HepG2 (cell line): ENCODE results near the gene C20orf204. TPM values are rescaled to one million over a fixed set of nuclear protein-coding genes. Genes with fewer than 3 reads are reported as not detected.
A peak's percentile ranks its signal among the peaks of the same experiment; 100 is the strongest.

Experiments
- CHD2 ChIP-seq: IDR thresholded peaks from 2 replicates; pipeline ENCODE4 v1.6.1; 2011; ENCODE audit warnings: low read depth, low read length, improper control_type of control experiment
- IKZF1 ChIP-seq: fragments of 450-650 bp; IDR thresholded peaks from 2 replicates; pipeline ENCODE4 v1.7.1; 2016
- IRX3 ChIP-seq: sonication (generic); formaldehyde crosslinking; IDR thresholded peaks from 2 replicates; pipeline ENCODE4 v1.8.1; 2023; ENCODE audit warnings: mild to moderate bottlenecking, low read depth, missing genetic modification reagents, borderline replicate concordance
- MIER2 ChIP-seq: IDR thresholded peaks from 2 replicates; pipeline ENCODE4 v1.6.1; 2016; ENCODE audit warnings: missing biosample characterization, missing genetic modification reagents
- MZF1 ChIP-seq: sonication (generic); formaldehyde crosslinking; IDR thresholded peaks from 2 replicates; pipeline ENCODE4 v1.8.1; 2023; ENCODE audit warnings: mild to moderate bottlenecking, missing genetic modification reagents, borderline replicate concordance
- NR2F1 ChIP-seq, 2 experiments: fragments of 450-650 bp in 1 of 2; formaldehyde crosslinking in 1 of 2; IDR thresholded peaks; 2 replicates each; pipeline versions ENCODE4 v1.5.0 to v1.6.1; 2016 to 2020; ENCODE audit warnings: mild to moderate bottlenecking in 1 of 2, missing compliant biosample characterization in 1 of 2, missing genetic modification reagents in 1 of 2, moderate library complexity in 1 of 2
- POLR2AphosphoS5 ChIP-seq: IDR thresholded peaks from 2 replicates; pipeline ENCODE4 v1.6.1; 2012; ENCODE audit warnings: low read depth, low read length
- SATB2 ChIP-seq: sonication (generic); formaldehyde crosslinking; IDR thresholded peaks from 2 replicates; pipeline ENCODE4 v1.5.0; 2020; ENCODE audit warnings: missing genetic modification reagents
- SIX4 ChIP-seq: sonication (generic); formaldehyde crosslinking; IDR thresholded peaks from 2 replicates; pipeline ENCODE4 v1.4.0; 2020; ENCODE audit warnings: missing genetic modification reagents
- SMARCE1 ChIP-seq: fragments of 450-650 bp; IDR thresholded peaks from 2 replicates; pipeline ENCODE4 v1.6.1; 2017; ENCODE audit warnings: borderline replicate concordance
- SNAI1 ChIP-seq: sonication (generic); formaldehyde crosslinking; IDR thresholded peaks from 2 replicates; pipeline ENCODE4 v1.5.0; 2020; ENCODE audit warnings: mild to moderate bottlenecking, missing genetic modification reagents, borderline replicate concordance
- SSRP1 ChIP-seq: IDR thresholded peaks from 2 replicates; pipeline ENCODE4 v1.6.1; 2016; ENCODE audit warnings: control low read depth
- STAT5B ChIP-seq: sonication (generic); formaldehyde crosslinking; IDR thresholded peaks from 2 replicates; pipeline ENCODE4 v1.4.0; 2020; ENCODE audit warnings: missing genetic modification reagents
- TFE3 ChIP-seq: IDR thresholded peaks from 2 replicates; pipeline ENCODE4 v1.6.1; 2016
- TOE1 ChIP-seq: sonication (generic); formaldehyde crosslinking; IDR thresholded peaks from 2 replicates; pipeline ENCODE4 v1.4.0; 2020; ENCODE audit warnings: mild to moderate bottlenecking, missing genetic modification reagents
- ZKSCAN5 ChIP-seq: sonication (generic); formaldehyde crosslinking; IDR thresholded peaks from 2 replicates; pipeline ENCODE4 v1.5.1; 2020; ENCODE audit warnings: mild to moderate bottlenecking, missing genetic modification reagents
- ZNF207 ChIP-seq: fragments of 450-650 bp; IDR thresholded peaks from 2 replicates; pipeline ENCODE4 v1.6.1; 2016; ENCODE audit warnings: antibody characterized with exemption, borderline replicate concordance
- ZNF225 ChIP-seq: sonication (generic); formaldehyde crosslinking; IDR thresholded peaks from 2 replicates; pipeline ENCODE4 v1.4.0; 2020; ENCODE audit warnings: mild to moderate bottlenecking, missing genetic modification reagents
- ZNF232 ChIP-seq: sonication (generic); formaldehyde crosslinking; IDR thresholded peaks from 2 replicates; pipeline ENCODE4 v1.4.0; 2020; ENCODE audit warnings: missing genetic modification reagents, borderline replicate concordance
- ZNF275 ChIP-seq: sonication (generic); formaldehyde crosslinking; IDR thresholded peaks from 2 replicates; pipeline ENCODE4 v1.8.0; 2022; ENCODE audit warnings: missing genetic modification reagents, mild to moderate bottlenecking, inconsistent platforms, borderline replicate concordance
- ZNF367 ChIP-seq: sonication (generic); formaldehyde crosslinking; IDR thresholded peaks from 2 replicates; pipeline ENCODE4 v1.4.0; 2020; ENCODE audit warnings: missing genetic modification reagents, borderline replicate concordance
- ZNF431 ChIP-seq: sonication (generic); formaldehyde crosslinking; IDR thresholded peaks from 2 replicates; pipeline ENCODE4 v1.9.0; 2022; ENCODE audit warnings: missing genetic modification reagents, low read depth, mild to moderate bottlenecking, borderline replicate concordance
- ZNF484 ChIP-seq: sonication (generic); formaldehyde crosslinking; IDR thresholded peaks from 2 replicates; pipeline ENCODE4 v1.5.1; 2020; ENCODE audit warnings: mild to moderate bottlenecking, low read depth, missing genetic modification reagents, borderline replicate concordance
- ZNF558 ChIP-seq: sonication (generic); formaldehyde crosslinking; IDR thresholded peaks from 2 replicates; pipeline ENCODE4 v1.9.0; 2022; ENCODE audit warnings: mild to moderate bottlenecking, missing genetic modification reagents, borderline replicate concordance
- ZNF614 ChIP-seq: IDR thresholded peaks from 2 replicates; pipeline ENCODE4 v1.6.1; 2018; ENCODE audit warnings: missing biosample characterization, missing genetic modification reagents, inconsistent platforms, borderline replicate concordance
- ZXDC ChIP-seq: sonication (generic); formaldehyde crosslinking; IDR thresholded peaks from 2 replicates; pipeline ENCODE4 v1.5.0; 2020; ENCODE audit warnings: mild to moderate bottlenecking, missing genetic modification reagents
- polyA plus RNA-seq, 8 experiments: library from polyadenylated mRNA; depleted of rRNA in 3 of 8; stranded (reverse) in 7 of 8; unstranded in 1 of 8; fragments of >200 nt; fragmentation: Illumina TruSeq in 4 of 8; extraction: Trizol in 4 of 8; gene quantifications; 2 replicates each; pipeline versions ENCODE4 v1.2.1 to v1.2.3, GENCODE V29; 2011 to 2016; ENCODE audit warnings: low read depth in 4 of 8, missing spikeins in 1 of 8, mixed read lengths in 1 of 8; ENCODE audit not compliant: insufficient read depth in 1 of 8
- total RNA-seq, 5 experiments: library from RNA; depleted of rRNA; stranded (reverse); fragments of >200 nt; fragmentation: Illumina TruSeq; extraction: Trizol; gene quantifications; 2 replicates each; pipeline ENCODE4 v1.2.3, GENCODE V29; 2016; ENCODE audit warnings: low read depth in 1 of 5

Gene C20orf204
- total and polyA plus RNA-seq, 2 of the 13 experiments (the other 11 are each of a cell fraction or from before 2014, with no cell fraction given): 22.1 to 80.0 TPM

- no peak for TF ChIP-seq SIX4 (CRISPR knock-in tag)
- 0 out of 2 replicates have a peak, but pooled peaks have one; percentile 16 for TF ChIP-seq SSRP1 (CRISPR knock-in tag)
- TF ChIP-seq TFE3 (CRISPR knock-in tag): peak; percentile 66
- 0 out of 2 replicates have a peak, but pooled peaks have one; percentile 4 for TF ChIP-seq ZXDC (CRISPR knock-in tag)
- TF ChIP-seq SMARCE1: no peak
- no peak for TF ChIP-seq IKZF1
- TF ChIP-seq ZNF225 (CRISPR knock-in tag): no peak
- TF ChIP-seq ZNF431 (CRISPR knock-in tag): peak; percentile 88
- TF ChIP-seq TOE1 (CRISPR knock-in tag): no peak; the same call in 1 of the 2 replicates
- no peak for TF ChIP-seq SNAI1 (CRISPR knock-in tag)
- no peak for TF ChIP-seq ZNF232 (CRISPR knock-in tag)
- no peak for TF ChIP-seq ZNF367 (CRISPR knock-in tag)
- TF ChIP-seq ZNF558 (CRISPR knock-in tag): no peak
- no peak for TF ChIP-seq NR2F1 (CRISPR knock-in tag; IDR thresholded peaks at IDR 0.05)
- peak; percentile 90 for TF ChIP-seq MIER2 (CRISPR knock-in tag)
- no peak for TF ChIP-seq SATB2 (CRISPR knock-in tag)
- peak; percentile 49 for TF ChIP-seq ZNF614 (CRISPR knock-in tag)
- TF ChIP-seq IRX3 (CRISPR knock-in tag): peak; percentile 80; the same call in 1 of the 2 replicates
- TF ChIP-seq STAT5B (CRISPR knock-in tag): no peak
- TF ChIP-seq ZNF207: no peak
- TF ChIP-seq CHD2: no peak
- no peak for TF ChIP-seq MZF1 (CRISPR knock-in tag)
- TF ChIP-seq ZNF275 (CRISPR knock-in tag): peak; percentile 73; the same call in 1 of the 2 replicates
- no peak for TF ChIP-seq ZNF484 (CRISPR knock-in tag)
- no peak for TF ChIP-seq ZKSCAN5 (CRISPR knock-in tag)
- TF ChIP-seq POLR2AphosphoS5: peak; percentile 60
Measured at GRCh38 chr20:64024141-64024990, 11.6 kb upstream of the C20orf204 start (continued).
